ENCODE measurements around the gene PVALEF.

GRCh38 chr17:81131486-81132196, 33.7 kb upstream of the PVALEF start:
- no peak for TF ChIP-seq CTCF (IDR thresholded peaks at IDR 0.05; ENCODE audit: insufficient read depth, low read length)
- TF ChIP-seq POLR2AphosphoS5 (IDR thresholded peaks at IDR 0.05; ENCODE audit: low read depth), result no peak
- no peak for TF ChIP-seq SPI1 (IDR thresholded peaks at IDR 0.05; ENCODE audit: borderline replicate concordance, low read depth)
- TF ChIP-seq REST (IDR thresholded peaks at IDR 0.05; ENCODE audit: insufficient replicate concordance, low read depth), result no peak
